Keratinocyte (primary cell): ENCODE results near the gene INPP4B. TPM values are rescaled to one million over a fixed set of nuclear protein-coding genes. Genes with fewer than 3 reads are reported as not detected.

Experiments
- DNase-seq: peaks from one replicate; pipeline ENCODE4 v3.0.0-alpha.2; 2011; ENCODE audit warnings: low read depth, missing footprints, low spot score
- FAIRE-seq: peaks from 2 replicates; lab custom pipeline; 2011; peaks lifted over from hg19 to GRCh38; lab: Jason Lieb, UNC
- H2AFZ ChIP-seq: 2 replicates; pipeline ENCODE4 v1.6.0; 2012; ENCODE audit warnings: low read length, control low read depth, inconsistent platforms; ENCODE audit not compliant: control insufficient read depth
- H3K27ac ChIP-seq: 2 replicates; pipeline ENCODE4 v1.5.1; 2011; ENCODE audit warnings: low read length; ENCODE audit not compliant: control insufficient read depth, insufficient read depth
- H3K27me3 ChIP-seq: 3 replicates; pipeline ENCODE4 v1.6.0; 2011; ENCODE audit warnings: low read length; ENCODE audit not compliant: control insufficient read depth, insufficient read depth; ENCODE audit errors: extremely low read depth
- H3K36me3 ChIP-seq, 2 experiments: 2 replicates in 1 of 2; 3 replicates in 1 of 2; pipeline ENCODE4 v1.5.1; 2011; ENCODE audit warnings: low read length in 2 of 2, mild to moderate bottlenecking in 1 of 2; ENCODE audit not compliant: control insufficient read depth in 2 of 2, insufficient read depth in 2 of 2; ENCODE audit errors: extremely low read depth in 1 of 2
- H3K4me1 ChIP-seq: 3 replicates; pipeline ENCODE4 v1.5.1; 2011; ENCODE audit warnings: low read length; ENCODE audit not compliant: control insufficient read depth, insufficient read depth; ENCODE audit errors: extremely low read depth
- H3K4me2 ChIP-seq: 3 replicates; pipeline ENCODE4 v1.6.0; 2011; ENCODE audit warnings: low read depth, low read length; ENCODE audit not compliant: control insufficient read depth, insufficient read depth; ENCODE audit errors: extremely low read depth
- H3K4me3 ChIP-seq, 3 experiments: fragments of 200-600 bp in 1 of 3; sonication (generic) in 1 of 3; 2 replicates in 2 of 3; 3 replicates in 1 of 3; pipeline ENCODE4 v1.5.1; 2011 to 2016; ENCODE audit warnings: low read length in 3 of 3, mild to moderate bottlenecking in 3 of 3, control low read depth in 2 of 3, inconsistent platforms in 1 of 3, low read depth in 1 of 3, mixed read lengths in 1 of 3, mixed run types in 1 of 3, moderate library complexity in 1 of 3; ENCODE audit not compliant: control insufficient read depth in 2 of 3, insufficient read depth in 2 of 3; ENCODE audit errors: extremely low read depth in 1 of 3
- H3K79me2 ChIP-seq: 2 replicates; pipeline ENCODE4 v1.6.0; 2012; ENCODE audit warnings: low read length; ENCODE audit not compliant: control insufficient read depth, insufficient read depth
- H3K9ac ChIP-seq: 3 replicates; pipeline ENCODE4 v1.6.0; 2011; ENCODE audit warnings: low read length; ENCODE audit not compliant: control insufficient read depth, insufficient read depth; ENCODE audit errors: extremely low read depth
- H3K9me1 ChIP-seq: 3 replicates; pipeline ENCODE4 v1.6.0; 2011; ENCODE audit warnings: low read length; ENCODE audit not compliant: control insufficient read depth, insufficient read depth; ENCODE audit errors: extremely low read depth
- H3K9me3 ChIP-seq: 2 replicates; pipeline ENCODE4 v1.5.1; 2012; ENCODE audit warnings: low read depth, low read length; ENCODE audit not compliant: control insufficient read depth
- H4K20me1 ChIP-seq: 3 replicates; pipeline ENCODE4 v1.6.0; 2011; ENCODE audit warnings: low read length; ENCODE audit not compliant: control insufficient read depth, insufficient read depth; ENCODE audit errors: extremely low read depth
- EZH2 ChIP-seq: IDR thresholded peaks from one replicate; pipeline ENCODE4 v1.6.1; 2012; ENCODE audit warnings: inconsistent platforms, mild to moderate bottlenecking, low read length, moderate library complexity
- dilution Hi-C: fragments of 300-500 bp; cut with MboI; formaldehyde crosslinking; loops from one replicate; pipeline ENCODE4 v1.7.0; 2020; ENCODE audit warnings: low sequenced_read_pairs; ENCODE audit not compliant: extremely low pct_ligation_motif_present
- polyA plus RNA-seq, 5 experiments: library from polyadenylated mRNA; depleted of rRNA in 3 of 5; stranded (reverse) in 3 of 5; stranded (forward) in 1 of 5; unstranded in 1 of 5; fragments of >200 nt; gene quantifications; 1 replicate in 1 of 5; 2 replicates in 3 of 5; 3 replicates in 1 of 5; pipeline versions ENCODE4 v1.2.1 to v1.2.3, GENCODE V29; 2011 to 2012; ENCODE audit warnings: missing spikeins in 2 of 5, low read depth in 1 of 5, low replicate concordance in 1 of 5
- TF ChIP-seq, protein P1 (sequence below), 3 experiments: IDR thresholded peaks in 1 of 3; conservative IDR thresholded peaks in 1 of 3; optimal IDR thresholded peaks in 1 of 3; 2 replicates in 2 of 3; 3 replicates in 1 of 3; pipeline versions ENCODE3 to v1.5.1; 2011; ENCODE audit warnings: low read length in 3 of 3, mild to moderate bottlenecking in 3 of 3, moderate library complexity in 2 of 3, control low read depth in 1 of 3, inconsistent platforms in 1 of 3; ENCODE audit not compliant: insufficient read depth in 2 of 3; ENCODE audit errors: extremely low read depth in 1 of 3

The INPP4B gene
- polyA plus RNA-seq, 1 donor (not counting 4 experiments of a cell fraction or from before 2014, with no cell fraction given), result 50.2 TPM

DNA sequence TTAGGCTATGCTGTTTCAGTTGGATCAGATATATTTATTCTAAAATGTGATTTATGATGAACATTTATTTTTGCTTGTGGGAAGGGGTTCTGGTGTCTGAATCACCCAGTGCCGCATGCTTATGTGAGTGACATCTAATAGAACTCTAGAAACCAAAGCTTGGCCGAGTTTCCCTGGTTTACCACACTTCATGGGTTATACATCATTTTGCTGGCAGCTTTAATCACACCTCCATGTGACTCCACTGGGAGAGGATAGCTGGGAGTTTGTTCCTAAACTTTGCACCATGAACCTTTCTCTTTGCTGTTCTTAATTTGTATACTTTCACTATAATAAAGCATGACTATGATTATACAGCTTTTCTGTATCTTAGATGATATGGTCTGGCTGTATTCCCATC, 382.9 kb downstream of the INPP4B start:
- Histone ChIP-seq H4K20me1 (no peaks in the 10 kb centered on the region), H3K27ac (no peak overlapping the region), H3K4me1 (no peaks in the 10 kb centered on the region), H3K9ac (no peak overlapping the region), H3K4me2 (no peak overlapping the region), H2AFZ (no peak overlapping the region), H3K36me3 (peaks cover 0 to 4% of the 10 kb centered on the region in 2 experiments), H3K9me3 (no peaks in the 10 kb centered on the region), H3K27me3 (no peaks in the 10 kb centered on the region), H3K4me3 (no peak overlapping the region), H3K9me1 (no peaks in the 10 kb centered on the region), H3K79me2 (no peaks in the 10 kb centered on the region)
- FAIRE-seq (no peak), DNase-seq (no peak)
- dilution Hi-C loops, result no loop called here
- TF ChIP-seq, protein P1, sequence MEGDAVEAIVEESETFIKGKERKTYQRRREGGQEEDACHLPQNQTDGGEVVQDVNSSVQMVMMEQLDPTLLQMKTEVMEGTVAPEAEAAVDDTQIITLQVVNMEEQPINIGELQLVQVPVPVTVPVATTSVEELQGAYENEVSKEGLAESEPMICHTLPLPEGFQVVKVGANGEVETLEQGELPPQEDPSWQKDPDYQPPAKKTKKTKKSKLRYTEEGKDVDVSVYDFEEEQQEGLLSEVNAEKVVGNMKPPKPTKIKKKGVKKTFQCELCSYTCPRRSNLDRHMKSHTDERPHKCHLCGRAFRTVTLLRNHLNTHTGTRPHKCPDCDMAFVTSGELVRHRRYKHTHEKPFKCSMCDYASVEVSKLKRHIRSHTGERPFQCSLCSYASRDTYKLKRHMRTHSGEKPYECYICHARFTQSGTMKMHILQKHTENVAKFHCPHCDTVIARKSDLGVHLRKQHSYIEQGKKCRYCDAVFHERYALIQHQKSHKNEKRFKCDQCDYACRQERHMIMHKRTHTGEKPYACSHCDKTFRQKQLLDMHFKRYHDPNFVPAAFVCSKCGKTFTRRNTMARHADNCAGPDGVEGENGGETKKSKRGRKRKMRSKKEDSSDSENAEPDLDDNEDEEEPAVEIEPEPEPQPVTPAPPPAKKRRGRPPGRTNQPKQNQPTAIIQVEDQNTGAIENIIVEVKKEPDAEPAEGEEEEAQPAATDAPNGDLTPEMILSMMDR (optimal IDR thresholded peaks at IDR 0.05 in 1 of 3, IDR thresholded peaks at IDR 0.05 in 1 of 3, conservative IDR thresholded peaks at IDR 0.05 in 1 of 3; ENCODE audit: extremely low read depth in 1 of 3, insufficient read depth in 2 of 3, low read length in 3 of 3), result no peak
- no peak for TF ChIP-seq EZH2

DNA sequence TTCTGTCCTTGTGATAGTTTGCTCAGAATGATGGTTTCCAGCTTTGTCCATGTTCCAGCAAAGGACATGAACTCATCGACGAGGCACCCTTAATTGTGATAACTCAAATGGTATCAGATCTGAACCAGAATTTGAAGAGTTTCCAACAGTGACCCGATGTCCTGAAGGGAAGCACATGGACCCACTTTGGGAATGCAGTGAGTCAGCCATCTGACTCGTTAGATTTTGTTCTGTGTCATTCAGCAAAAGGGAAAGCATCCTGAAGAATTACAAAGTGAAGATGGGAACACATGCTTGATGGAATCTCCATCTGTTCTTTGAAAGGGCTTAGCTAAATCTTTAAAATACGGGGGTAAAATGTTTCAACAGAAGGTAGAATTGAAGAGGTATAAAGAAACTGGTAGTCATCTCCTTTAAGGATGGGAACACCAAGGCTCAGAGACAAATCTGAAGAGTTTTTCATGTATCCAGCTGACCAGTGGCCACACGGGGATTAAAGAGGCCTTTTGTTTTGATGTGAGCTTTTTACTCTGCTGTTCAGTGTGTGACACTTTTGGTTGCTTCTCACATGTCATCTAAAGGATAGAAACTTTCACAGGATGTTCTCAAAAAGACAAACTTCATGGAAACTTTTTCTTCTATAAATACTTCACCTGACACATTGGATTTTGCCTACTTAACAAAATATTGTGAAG, 393.8 kb downstream of the INPP4B start:
- Histone ChIP-seq H3K79me2 (no peaks in the 10 kb centered on the region), H3K9me3 (no peaks in the 10 kb centered on the region), H3K27ac (no peak overlapping the region), H4K20me1 (no peaks in the 10 kb centered on the region), H3K27me3 (no peaks in the 10 kb centered on the region), H3K4me2 (no peak overlapping the region), H3K9ac (no peak overlapping the region), H2AFZ (no peak overlapping the region), H3K9me1 (no peaks in the 10 kb centered on the region), H3K4me3 (no peak overlapping the region), H3K36me3 (no peaks in the 10 kb centered on the region), H3K4me1 (no peaks in the 10 kb centered on the region)
- TF ChIP-seq, protein P1 (optimal IDR thresholded peaks at IDR 0.05 in 1 of 3, IDR thresholded peaks at IDR 0.05 in 1 of 3, conservative IDR thresholded peaks at IDR 0.05 in 1 of 3; ENCODE audit: extremely low read depth in 1 of 3, insufficient read depth in 2 of 3, low read length in 3 of 3), result no peak
- TF ChIP-seq EZH2, result no peak
- DNase-seq (no peak), FAIRE-seq (peak; percentile 52)
- dilution Hi-C loops, result no loop called here
